ENCODE measurements around the gene NLGN2. TPM values are rescaled to one million over a fixed set of nuclear protein-coding genes. Genes with fewer than 3 reads are reported as not detected.
A peak's percentile ranks its signal among the peaks of the same experiment; 100 is the strongest.

The NLGN2 gene
- total RNA-seq, 1 donor from 2014 or later = 34.3 TPM

DNA sequence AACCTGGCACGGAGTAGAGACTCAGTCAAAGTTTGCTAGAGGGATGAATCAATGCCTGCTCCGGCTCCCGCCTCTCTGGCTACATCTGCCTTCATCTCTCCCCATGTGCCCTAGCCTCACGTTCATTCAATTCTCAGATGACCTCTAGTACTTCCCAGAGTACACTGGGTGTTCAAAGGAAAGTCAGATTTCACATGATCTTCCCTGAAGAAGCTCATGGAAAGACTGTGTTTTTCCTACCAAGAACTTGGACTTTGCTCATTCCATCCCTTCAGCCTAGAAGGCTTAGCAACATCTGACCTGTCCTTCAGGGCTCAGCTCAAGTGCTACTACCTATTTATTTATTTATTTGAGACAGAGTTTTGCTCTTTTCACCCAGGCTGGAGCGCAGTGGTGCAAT, 37.8 kb upstream of the NLGN2 start:
- H3K9me3 ChIP-seq = no peaks in the 10 kb centered on the region
- intact Hi-C loops (cut with DNase I) = no loop called here
- DNase-seq (ENCODE audit: low spot score in 2 of 2) = no peak
- TF ChIP-seq, protein P1, sequence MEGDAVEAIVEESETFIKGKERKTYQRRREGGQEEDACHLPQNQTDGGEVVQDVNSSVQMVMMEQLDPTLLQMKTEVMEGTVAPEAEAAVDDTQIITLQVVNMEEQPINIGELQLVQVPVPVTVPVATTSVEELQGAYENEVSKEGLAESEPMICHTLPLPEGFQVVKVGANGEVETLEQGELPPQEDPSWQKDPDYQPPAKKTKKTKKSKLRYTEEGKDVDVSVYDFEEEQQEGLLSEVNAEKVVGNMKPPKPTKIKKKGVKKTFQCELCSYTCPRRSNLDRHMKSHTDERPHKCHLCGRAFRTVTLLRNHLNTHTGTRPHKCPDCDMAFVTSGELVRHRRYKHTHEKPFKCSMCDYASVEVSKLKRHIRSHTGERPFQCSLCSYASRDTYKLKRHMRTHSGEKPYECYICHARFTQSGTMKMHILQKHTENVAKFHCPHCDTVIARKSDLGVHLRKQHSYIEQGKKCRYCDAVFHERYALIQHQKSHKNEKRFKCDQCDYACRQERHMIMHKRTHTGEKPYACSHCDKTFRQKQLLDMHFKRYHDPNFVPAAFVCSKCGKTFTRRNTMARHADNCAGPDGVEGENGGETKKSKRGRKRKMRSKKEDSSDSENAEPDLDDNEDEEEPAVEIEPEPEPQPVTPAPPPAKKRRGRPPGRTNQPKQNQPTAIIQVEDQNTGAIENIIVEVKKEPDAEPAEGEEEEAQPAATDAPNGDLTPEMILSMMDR (IDR thresholded peaks at IDR 0.05) = no peak
- no peak overlapping the region for H3K27ac ChIP-seq
- no peaks in the 10 kb centered on the region for H3K36me3 ChIP-seq
- no peaks in the 10 kb centered on the region for H3K27me3 ChIP-seq
- H3K4me3 ChIP-seq = no peak overlapping the region
- no peaks in the 10 kb centered on the region for H3K4me1 ChIP-seq

DNA sequence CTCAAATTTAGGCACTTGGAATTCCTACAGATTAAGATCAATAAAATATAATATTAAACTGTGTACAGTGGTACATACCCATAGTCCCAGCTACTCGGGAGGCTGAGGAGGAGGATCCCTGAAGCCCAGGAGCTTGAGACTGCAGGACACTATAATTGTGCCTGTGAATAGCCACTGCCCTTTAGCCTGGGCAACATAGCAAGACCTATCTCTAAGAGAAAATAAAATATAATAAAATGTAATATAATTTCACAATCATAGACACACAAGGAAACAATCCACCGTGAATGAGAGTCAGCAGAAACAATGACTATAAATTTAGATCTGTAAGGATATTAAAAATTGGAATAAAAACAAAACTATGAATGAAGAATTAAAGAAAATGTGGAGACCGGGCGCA, 36.8 kb upstream of the NLGN2 start:
- Histone ChIP-seq H3K27me3 (no peaks in the 10 kb centered on the region), H3K27ac (no peak overlapping the region), H3K4me1 (no peaks in the 10 kb centered on the region), H3K36me3 (no peaks in the 10 kb centered on the region), H3K9me3 (no peaks in the 10 kb centered on the region), H3K4me3 (no peak overlapping the region)
- TF ChIP-seq, protein P1 (IDR thresholded peaks at IDR 0.05) = no peak
- intact Hi-C loops (cut with DNase I) = no loop called here
- no peak for DNase-seq (ENCODE audit: low spot score in 2 of 2)

DNA sequence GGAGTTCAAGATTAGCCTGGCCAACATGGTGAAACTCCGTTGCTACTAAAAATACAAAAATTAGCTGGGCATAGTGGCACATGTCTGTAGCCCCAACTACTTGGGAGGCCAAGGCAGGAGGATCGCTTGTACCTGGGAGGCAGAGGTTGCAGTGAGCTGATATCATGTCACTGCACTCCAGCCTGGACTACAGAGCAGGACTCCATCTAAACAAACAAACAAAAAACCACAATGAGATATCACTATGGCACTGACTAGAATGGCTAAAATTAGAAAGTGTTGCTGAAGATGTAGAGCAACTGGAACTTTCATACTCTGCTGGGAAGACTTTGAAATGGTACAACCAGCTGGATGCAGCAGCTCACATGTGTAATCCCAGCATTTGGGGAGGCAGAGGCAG, 33.3 kb upstream of the NLGN2 start:
- intact Hi-C loops (cut with DNase I) = no loop called here
- no peak overlapping the region for H3K4me3 ChIP-seq
- no peaks in the 10 kb centered on the region for H3K4me1 ChIP-seq
- DNase-seq (ENCODE audit: low spot score in 2 of 2) = no peak
- TF ChIP-seq, protein P1 (IDR thresholded peaks at IDR 0.05) = no peak
- no peaks in the 10 kb centered on the region for H3K9me3 ChIP-seq
- H3K27me3 ChIP-seq = no peaks in the 10 kb centered on the region
- H3K27ac ChIP-seq = no peak overlapping the region
- H3K36me3 ChIP-seq = no peaks in the 10 kb centered on the region

DNA sequence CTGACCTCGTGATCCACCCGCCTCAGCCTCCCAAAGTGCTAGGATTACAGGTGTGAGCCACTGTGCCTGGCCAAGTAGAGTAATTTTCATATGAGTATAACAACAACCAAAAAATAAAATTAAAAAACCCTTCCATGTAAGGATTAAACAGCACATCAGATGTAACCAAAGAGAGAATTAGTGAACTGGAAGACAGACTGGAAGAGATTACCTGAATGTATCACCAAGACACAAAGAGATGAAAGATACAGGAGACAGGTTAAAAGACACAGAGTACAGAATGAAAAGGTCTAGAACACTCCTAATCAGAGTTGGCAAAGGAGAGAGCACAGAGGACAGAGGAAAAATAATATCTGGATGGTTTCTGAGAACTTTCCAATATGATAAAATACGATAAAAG, 28.5 kb upstream of the NLGN2 start:
- no peaks in the 10 kb centered on the region for H3K27me3 ChIP-seq
- H3K4me1 ChIP-seq = peaks cover 4 to 20% of the 10 kb centered on the region in 2 donors
- no peak overlapping the region for H3K4me3 ChIP-seq
- intact Hi-C loops (cut with DNase I) = no loop called here
- DNase-seq (ENCODE audit: low spot score in 2 of 2) = no peak
- TF ChIP-seq, protein P1 (IDR thresholded peaks at IDR 0.05) = no peak
- no peaks in the 10 kb centered on the region for H3K9me3 ChIP-seq
- H3K36me3 ChIP-seq = no peaks in the 10 kb centered on the region
- H3K27ac ChIP-seq = no peak overlapping the region

DNA sequence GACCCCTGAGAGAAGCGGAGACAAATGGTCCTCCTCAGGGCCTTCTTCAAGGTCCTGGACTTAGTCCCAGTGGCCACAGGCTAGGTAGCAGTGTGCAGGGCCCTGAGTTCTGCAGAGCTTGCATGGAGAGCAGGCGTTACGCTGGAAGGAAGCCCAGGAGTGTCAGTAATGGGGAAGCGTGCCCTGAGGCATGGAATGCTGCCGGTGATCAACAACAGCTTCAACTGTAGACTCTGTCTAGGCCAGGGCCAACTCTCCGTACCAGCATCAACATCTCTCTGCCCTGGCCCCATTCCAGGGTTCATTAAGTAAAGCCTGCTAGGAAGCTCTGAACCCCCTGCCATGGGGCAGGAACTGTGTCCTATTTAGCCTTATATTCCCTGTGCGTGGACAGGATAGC, 27.3 kb upstream of the NLGN2 start:
- intact Hi-C loops (cut with DNase I) = no loop called here
- Histone ChIP-seq H3K4me1 (peaks cover 4 to 20% of the 10 kb centered on the region in 2 donors), H3K27me3 (no peaks in the 10 kb centered on the region), H3K27ac (peak overlapping the region in 1 of 2 donors; percentile 29), H3K4me3 (peak overlapping the region; percentile 52 to 67), H3K9me3 (no peaks in the 10 kb centered on the region), H3K36me3 (no peaks in the 10 kb centered on the region)
- TF ChIP-seq, protein P1 (IDR thresholded peaks at IDR 0.05) = no peak
- peak in 1 of 2 donors; percentile 72 for DNase-seq (ENCODE audit: low spot score in 2 of 2)

Data from ascending aorta (tissue), 2 donors.